ENCODE results near the gene SFTA2.

Gene SFTA2

GRCh38 chr6:30922447-30922852 lies 9.5 kb downstream of the SFTA2 start:
- peaks cover 32 to 93% of the 10 kb centered on the region in 2 experiments for H3K36me3 ChIP-seq (ENCODE audit: control insufficient read depth in 2 of 2, insufficient read depth in 1 of 2, low read length in 2 of 2)
- TF ChIP-seq ZNF776 (tag by site-specific recombination; IDR thresholded peaks at IDR 0.05; ENCODE audit: borderline replicate concordance) (no peak), ZNF354C (tag by site-specific recombination; IDR thresholded peaks at IDR 0.05; ENCODE audit: borderline replicate concordance, low read depth) (no peak), ZNF621 (tag by site-specific recombination; IDR thresholded peaks at IDR 0.05) (no peak), ZNF704 (tag by site-specific recombination; IDR thresholded peaks at IDR 0.05) (no peak), ZNF274 (IDR thresholded peaks at IDR 0.05; ENCODE audit: low read length) (no peak), ZNF274 (tag by site-specific recombination; IDR thresholded peaks at IDR 0.05; ENCODE audit: borderline replicate concordance) (no peak), SP3 (tag by site-specific recombination; IDR thresholded peaks at IDR 0.05) (no peak), SCRT2 (tag by site-specific recombination; IDR thresholded peaks at IDR 0.05) (no peak)
- no peaks in the 10 kb centered on the region for H3K9me3 ChIP-seq (ENCODE audit: control insufficient read depth, insufficient read depth, low read depth, low read length)
- H3K4me3 ChIP-seq (ENCODE audit: low read depth, low read length), result no peak overlapping the region
- ChIA-PET POLR2A (no interaction called here), CTCF (interaction anchor here (0.6 to 1.5 kb wide), 2 partner anchors 157 to 165 kb away, joined by 4 read pairs; no protein-coding TSS in a partner anchor)
- no peak overlapping the region for H3K27ac ChIP-seq (ENCODE audit: extremely low read depth, low read depth, low read length)
- H3K4me1 ChIP-seq (ENCODE audit: control insufficient read depth, insufficient read depth, low read length), result no peaks in the 10 kb centered on the region

GRCh38 chr6:30918670-30919069 lies 13.3 kb downstream of the SFTA2 start:
- Histone ChIP-seq H3K36me3 (ENCODE audit: control insufficient read depth in 2 of 2, insufficient read depth in 1 of 2, low read length in 2 of 2) (peaks cover 35 to 83% of the 10 kb centered on the region in 2 experiments), H3K9me3 (ENCODE audit: control insufficient read depth, insufficient read depth, low read depth, low read length) (no peaks in the 10 kb centered on the region), H3K4me1 (ENCODE audit: control insufficient read depth, insufficient read depth, low read length) (peaks cover 6% of the 10 kb centered on the region), H3K4me3 (ENCODE audit: low read depth, low read length) (no peak overlapping the region), H3K27ac (ENCODE audit: extremely low read depth, low read depth, low read length) (no peak overlapping the region)
- POLR2A ChIA-PET, result interaction anchor here (1.8 kb wide), 1 partner anchor 9 kb away, joined by 5 read pairs; no protein-coding TSS in a partner anchor
- CTCF ChIA-PET, result interaction anchor here (0.6 to 9.9 kb wide), 9 partner anchors 24 to 188 kb away, joined by 3 to 206 read pairs (median 4); no protein-coding TSS in a partner anchor
- TF ChIP-seq GFI1B (tag by site-specific recombination; IDR thresholded peaks at IDR 0.05) (no peak), PRDM2 (tag by site-specific recombination; IDR thresholded peaks at IDR 0.05; ENCODE audit: borderline replicate concordance) (no peak), ZSCAN23 (tag by site-specific recombination; IDR thresholded peaks at IDR 0.05) (no peak), MEIS1 (CRISPR knock-in tag; IDR thresholded peaks at IDR 0.05; ENCODE audit: borderline replicate concordance) (no peak), ZBTB6 (tag by site-specific recombination; IDR thresholded peaks at IDR 0.05) (no peak), ZNF112 (tag by site-specific recombination; IDR thresholded peaks at IDR 0.05) (no peak), ZNF629 (tag by site-specific recombination; IDR thresholded peaks at IDR 0.05) (no peak), ZNF518A (tag by site-specific recombination; conservative IDR thresholded peaks at IDR 0.05; ENCODE audit: low read depth) (no peak), ZNF510 (tag by site-specific recombination; IDR thresholded peaks at IDR 0.05; ENCODE audit: insufficient replicate concordance) (no peak), ZNF133 (tag by site-specific recombination; IDR thresholded peaks at IDR 0.05) (no peak), KLF9 (tag by site-specific recombination; IDR thresholded peaks at IDR 0.05; ENCODE audit: low read depth) (no peak), ZNF311 (tag by site-specific recombination; IDR thresholded peaks at IDR 0.05; ENCODE audit: borderline replicate concordance) (no peak), SP2 (tag by site-specific recombination; IDR thresholded peaks at IDR 0.05) (no peak), BCL11A (tag by site-specific recombination; IDR thresholded peaks at IDR 0.05; ENCODE audit: low read depth) (no peak), ZNF548 (tag by site-specific recombination; IDR thresholded peaks at IDR 0.05) (no peak)

Data from HEK293 (cell line).